ENCODE results near the gene NDRG4. TPM values are rescaled to one million over a fixed set of nuclear protein-coding genes. Genes with fewer than 3 reads are reported as not detected.

NDRG4 gene
- total RNA-seq, 1 experiment from 2014 or later, result 8.6 TPM

- TF ChIP-seq RAD21 (IDR thresholded peaks at IDR 0.05; ENCODE audit: low read depth) (no peak), CEBPB (IDR thresholded peaks at IDR 0.05; ENCODE audit: low read depth) (no peak), POLR2A (IDR thresholded peaks at IDR 0.05; ENCODE audit: borderline replicate concordance, extremely low read depth, insufficient read depth, insufficient read length) (no peak)
Measured at GRCh38 chr16:58456193-58456592, 43.8 kb upstream of the NDRG4 start (continued).

GRCh38 chr16:58458606-58459343, 41.2 kb upstream of the NDRG4 start:
- Histone ChIP-seq H3K79me2 (ENCODE audit: insufficient read depth, low read length) (no peaks in the 10 kb centered on the region), H3K27ac (ENCODE audit: low read depth, low read length) (no peak overlapping the region), H4K20me1 (ENCODE audit: insufficient read depth) (no peaks in the 10 kb centered on the region), H3K4me3 (replicated peaks in 1 of 2; ENCODE audit: low read depth in 1 of 2, low read length in 2 of 2) (no peak overlapping the region), H3K27me3 (ENCODE audit: insufficient read depth, low read length) (no peaks in the 10 kb centered on the region), H3K9ac (ENCODE audit: low read length) (no peak overlapping the region), H3K4me2 (ENCODE audit: low read length) (peak overlapping the region; percentile 46), H3K9me2 (ENCODE audit: insufficient read depth) (no peaks in the 10 kb centered on the region), H3K4me1 (ENCODE audit: control insufficient read depth in 1 of 2, insufficient read depth in 2 of 2, low read length in 2 of 2) (peaks cover 12 to 41% of the 10 kb centered on the region in 2 experiments), H3K9me3 (ENCODE audit: control insufficient read depth in 1 of 2, insufficient read depth in 1 of 2, low read depth in 1 of 2, low read length in 2 of 2) (no peaks in the 10 kb centered on the region), H2AFZ (ENCODE audit: low read depth, low read length, poor library complexity, severe bottlenecking) (peak overlapping the region; percentile 22), H3K36me3 (ENCODE audit: control insufficient read depth in 1 of 2, insufficient read depth in 2 of 2, low read length in 2 of 2) (no peaks in the 10 kb centered on the region)
- intact Hi-C loops (cut with micrococcal nuclease), result no loop called here
- POLR2A ChIA-PET, result interaction anchor here (2.4 kb wide), 1 partner anchor 13 kb away, joined by 6 read pairs; no protein-coding TSS in a partner anchor
- RAD21 ChIA-PET (ENCODE audit: low non-redundant PET in 1 of 2, low total read pairs in 2 of 2, uncharacterized antibody in 2 of 2, unreplicated experiment in 2 of 2), result no interaction called here
- no TSS peak for BruUV-seq (replicated peaks)
- CTCF ChIA-PET, result interaction anchor here (1.0 to 1.6 kb wide), 2 partner anchors 9 to 122 kb away, joined by 3 read pairs; no protein-coding TSS in a partner anchor
- DNase-seq (ENCODE audit: low read depth, low spot score) (no peak), ATAC-seq (peak; percentile 8; the same call in 1 of the 2 replicates)
- TF ChIP-seq YY1 (IDR thresholded peaks at IDR 0.05; ENCODE audit: extremely low read depth, insufficient replicate concordance, low read depth, low read length) (no peak), EZH2 (IDR thresholded peaks at IDR 0.05) (no peak), SP1 (IDR thresholded peaks at IDR 0.05; ENCODE audit: low read depth) (no peak), RAD21 (IDR thresholded peaks at IDR 0.05; ENCODE audit: low read depth) (no peak), SIN3A (IDR thresholded peaks at IDR 0.05; ENCODE audit: low read depth) (no peak), EZH2phosphoT487 (IDR thresholded peaks at IDR 0.05; ENCODE audit: borderline replicate concordance) (no peak), CTCF (IDR thresholded peaks at IDR 0.05 in 2 of 3, conservative IDR thresholded peaks at IDR 0.05 in 1 of 3; ENCODE audit: borderline replicate concordance in 1 of 3, insufficient read depth in 1 of 3, low read depth in 2 of 3, low read length in 2 of 3) (no peak), MAX (IDR thresholded peaks at IDR 0.05) (no peak), POLR2AphosphoS5 (IDR thresholded peaks at IDR 0.05; ENCODE audit: low read depth, low read length) (no peak), TCF7L2 (IDR thresholded peaks at IDR 0.05; ENCODE audit: borderline replicate concordance, extremely low read depth, insufficient read depth, insufficient read length) (no peak), SRF (IDR thresholded peaks at IDR 0.05; ENCODE audit: low read depth) (no peak), REST (IDR thresholded peaks at IDR 0.05; ENCODE audit: low read depth) (no peak), JUND (IDR thresholded peaks at IDR 0.05) (no peak), CEBPB (IDR thresholded peaks at IDR 0.05; ENCODE audit: low read depth) (no peak), ATF3 (IDR thresholded peaks at IDR 0.05) (no peak), EGR1 (IDR thresholded peaks at IDR 0.05; ENCODE audit: low read depth) (no peak)

Data from HCT116 (cell line).